DND-41 (cell line): ENCODE measurements around the gene COLEC12.

Source experiments
- ATAC-seq: fragments of 200-7000 bp; cut with Tn5 transposase; 3 replicates; pipeline ENCODE4 v1.9.1; 2021; ENCODE audit warnings: low read depth; ENCODE audit not compliant: insufficient read depth
- DNase-seq: peaks from one replicate; pipeline ENCODE4 v3.0.0-alpha.2; 2020
- H2AFZ ChIP-seq: 2 replicates; pipeline ENCODE4 v1.6.0; 2012; ENCODE audit warnings: low read depth, low read length
- H3K27ac ChIP-seq: 2 replicates; pipeline ENCODE4 v1.5.1; 2012; ENCODE audit warnings: low read length, inconsistent platforms
- H3K27me3 ChIP-seq: fragments of 200-600 bp; sonication (generic); 2 replicates; pipeline ENCODE4 v1.6.0; 2012; ENCODE audit warnings: low read length, mild to moderate bottlenecking, inconsistent platforms; ENCODE audit not compliant: insufficient read depth, poor library complexity
- H3K36me3 ChIP-seq: 2 replicates; pipeline ENCODE4 v1.5.1; 2012; ENCODE audit warnings: low read length, inconsistent platforms; ENCODE audit not compliant: insufficient read depth
- H3K4me1 ChIP-seq: 2 replicates; pipeline ENCODE4 v1.5.1; 2012; ENCODE audit warnings: mild to moderate bottlenecking, low read length; ENCODE audit not compliant: insufficient read depth
- H3K4me2 ChIP-seq: 2 replicates; pipeline ENCODE4 v1.6.0; 2012; ENCODE audit warnings: mild to moderate bottlenecking, moderate library complexity, low read length, inconsistent platforms; ENCODE audit not compliant: insufficient read depth
- H3K4me3 ChIP-seq, 2 experiments: fragments of 200-600 bp in 1 of 2; shearing (Covaris generic) in 1 of 2; 2 replicates each; pipeline ENCODE4 v1.5.1; 2012 to 2016; ENCODE audit warnings: inconsistent platforms in 2 of 2, low read length in 2 of 2, mild to moderate bottlenecking in 2 of 2, low read depth in 1 of 2, moderate library complexity in 1 of 2
- H3K79me2 ChIP-seq: 2 replicates; pipeline ENCODE4 v1.6.0; 2012; ENCODE audit warnings: low read length, inconsistent platforms; ENCODE audit not compliant: insufficient read depth
- H3K9ac ChIP-seq: 2 replicates; pipeline ENCODE4 v1.6.0; 2012; ENCODE audit warnings: low read depth, mild to moderate bottlenecking, inconsistent platforms, low read length, moderate library complexity
- H3K9me3 ChIP-seq: 2 replicates; pipeline ENCODE4 v1.5.1; 2012; ENCODE audit warnings: low read length, moderate library complexity, mild to moderate bottlenecking, inconsistent platforms; ENCODE audit not compliant: insufficient read depth, severe bottlenecking
- H4K20me1 ChIP-seq: 2 replicates; pipeline ENCODE4 v1.6.0; 2012; ENCODE audit warnings: low read length; ENCODE audit not compliant: insufficient read depth
- EZH2 ChIP-seq: IDR thresholded peaks from 3 replicates; pipeline ENCODE4 v1.6.1; 2012; ENCODE audit warnings: borderline replicate concordance, low read depth, mild to moderate bottlenecking, moderate library complexity, low read length, inconsistent platforms; ENCODE audit not compliant: severe bottlenecking
- TF ChIP-seq, protein P1 (sequence below): IDR thresholded peaks from 2 replicates; pipeline ENCODE4 v1.5.1; 2012; ENCODE audit warnings: borderline replicate concordance, low read length, moderate library complexity, mild to moderate bottlenecking; ENCODE audit not compliant: poor library complexity, severe bottlenecking; ENCODE audit errors: extremely low read depth

Gene COLEC12

DNA sequence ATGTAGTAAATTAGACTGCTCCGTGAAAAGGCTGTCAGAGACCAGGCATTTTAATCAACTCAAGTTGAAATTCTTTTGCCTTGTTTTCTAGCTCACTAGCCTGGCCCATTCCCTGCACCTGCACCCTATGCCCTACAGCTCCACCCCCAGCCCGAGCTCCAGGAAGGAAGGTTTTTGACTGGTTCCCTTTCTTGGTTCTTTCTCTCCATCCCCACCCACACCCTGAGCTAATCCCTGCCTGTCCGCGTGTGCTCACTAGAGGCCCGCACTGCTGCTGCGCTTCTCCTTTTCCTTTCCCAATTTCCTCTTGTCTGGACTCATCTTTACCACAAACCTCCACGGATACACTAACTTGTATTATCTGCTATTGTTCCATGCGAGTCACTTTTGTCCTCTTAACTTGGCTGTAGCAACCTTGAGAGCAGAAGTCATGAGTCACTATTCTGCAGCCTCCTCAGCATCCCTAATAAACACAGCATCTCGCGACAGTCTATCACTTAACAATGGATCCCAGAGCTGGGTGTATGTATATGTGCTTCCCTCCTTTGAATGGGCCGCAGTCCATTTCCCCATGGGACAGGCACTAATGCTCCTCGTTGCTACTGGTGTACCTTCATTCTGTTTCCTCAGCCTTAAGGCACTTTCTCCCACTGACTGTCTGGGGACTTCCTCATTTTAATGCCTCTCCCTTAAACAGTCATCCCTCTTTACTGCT lies 36.5 kb downstream of the COLEC12 start:
- Histone ChIP-seq H3K4me2 (no peak overlapping the region), H3K9me3 (no peaks in the 10 kb centered on the region), H3K4me1 (no peaks in the 10 kb centered on the region), H3K9ac (no peak overlapping the region), H2AFZ (no peak overlapping the region), H3K79me2 (no peaks in the 10 kb centered on the region), H4K20me1 (no peaks in the 10 kb centered on the region), H3K27me3 (peaks cover 12% of the 10 kb centered on the region), H3K4me3 (no peak overlapping the region), H3K36me3 (no peaks in the 10 kb centered on the region), H3K27ac (no peak overlapping the region)
- TF ChIP-seq EZH2 = no peak
- TF ChIP-seq, protein P1, sequence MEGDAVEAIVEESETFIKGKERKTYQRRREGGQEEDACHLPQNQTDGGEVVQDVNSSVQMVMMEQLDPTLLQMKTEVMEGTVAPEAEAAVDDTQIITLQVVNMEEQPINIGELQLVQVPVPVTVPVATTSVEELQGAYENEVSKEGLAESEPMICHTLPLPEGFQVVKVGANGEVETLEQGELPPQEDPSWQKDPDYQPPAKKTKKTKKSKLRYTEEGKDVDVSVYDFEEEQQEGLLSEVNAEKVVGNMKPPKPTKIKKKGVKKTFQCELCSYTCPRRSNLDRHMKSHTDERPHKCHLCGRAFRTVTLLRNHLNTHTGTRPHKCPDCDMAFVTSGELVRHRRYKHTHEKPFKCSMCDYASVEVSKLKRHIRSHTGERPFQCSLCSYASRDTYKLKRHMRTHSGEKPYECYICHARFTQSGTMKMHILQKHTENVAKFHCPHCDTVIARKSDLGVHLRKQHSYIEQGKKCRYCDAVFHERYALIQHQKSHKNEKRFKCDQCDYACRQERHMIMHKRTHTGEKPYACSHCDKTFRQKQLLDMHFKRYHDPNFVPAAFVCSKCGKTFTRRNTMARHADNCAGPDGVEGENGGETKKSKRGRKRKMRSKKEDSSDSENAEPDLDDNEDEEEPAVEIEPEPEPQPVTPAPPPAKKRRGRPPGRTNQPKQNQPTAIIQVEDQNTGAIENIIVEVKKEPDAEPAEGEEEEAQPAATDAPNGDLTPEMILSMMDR = no peak
- no peak for ATAC-seq
- DNase-seq = no peak

DNA sequence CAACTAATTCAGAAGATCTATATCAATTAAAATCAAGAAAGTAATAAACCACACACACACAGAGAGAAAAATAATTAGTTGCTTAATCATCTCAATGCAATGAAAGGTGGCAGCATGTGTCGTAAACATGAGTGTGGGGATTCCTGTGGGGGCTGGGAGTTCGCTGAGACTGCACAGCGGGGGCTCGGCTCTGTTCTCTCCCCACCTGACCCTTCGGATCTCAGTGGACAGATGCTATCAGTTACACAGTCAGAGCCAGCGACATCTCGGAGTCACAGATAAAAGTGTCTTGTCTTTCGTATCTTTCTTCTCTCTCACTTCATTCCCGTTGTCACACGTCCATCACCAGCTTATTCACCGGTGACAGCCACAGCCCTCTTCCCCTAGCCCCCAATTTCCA lies 37.1 kb downstream of the COLEC12 start:
- Histone ChIP-seq H3K27ac (no peak overlapping the region), H2AFZ (no peak overlapping the region), H4K20me1 (no peaks in the 10 kb centered on the region), H3K79me2 (no peaks in the 10 kb centered on the region), H3K27me3 (peaks cover 12% of the 10 kb centered on the region), H3K4me1 (peaks cover 4% of the 10 kb centered on the region), H3K36me3 (no peaks in the 10 kb centered on the region), H3K9ac (no peak overlapping the region), H3K4me2 (no peak overlapping the region), H3K9me3 (no peaks in the 10 kb centered on the region), H3K4me3 (no peak overlapping the region)
- TF ChIP-seq EZH2 = no peak
- TF ChIP-seq, protein P1 = no peak
- DNase-seq = no peak
- ATAC-seq = no peak

DNA sequence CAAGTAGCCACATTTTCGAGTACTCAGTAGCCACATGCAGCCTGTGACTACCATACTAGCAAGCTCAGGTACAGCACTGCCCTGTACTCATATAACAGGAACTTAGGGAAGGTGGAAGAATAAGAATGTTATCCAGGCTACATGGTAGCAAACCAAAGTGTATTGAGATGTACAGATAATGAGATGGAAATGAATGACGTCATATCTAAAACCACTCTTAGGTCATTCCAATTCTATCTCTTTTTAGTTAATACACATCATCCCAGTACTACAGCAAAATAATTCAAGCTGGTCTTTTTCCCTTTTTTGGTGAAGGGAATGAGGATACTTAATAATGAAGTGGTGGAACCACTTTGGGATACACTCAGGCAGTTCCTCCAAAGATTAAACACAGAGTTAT lies 38.7 kb downstream of the COLEC12 start:
- Histone ChIP-seq H3K79me2 (no peaks in the 10 kb centered on the region), H2AFZ (no peak overlapping the region), H3K4me2 (no peak overlapping the region), H3K27ac (no peak overlapping the region), H3K9me3 (no peaks in the 10 kb centered on the region), H3K36me3 (no peaks in the 10 kb centered on the region), H3K27me3 (peaks cover 10% of the 10 kb centered on the region), H3K4me3 (no peak overlapping the region), H3K9ac (no peak overlapping the region), H3K4me1 (peaks cover 20% of the 10 kb centered on the region), H4K20me1 (no peaks in the 10 kb centered on the region)
- TF ChIP-seq EZH2 = no peak
- TF ChIP-seq, protein P1 = no peak
- ATAC-seq (no peak), DNase-seq (no peak)
